H1 (cell line): ENCODE results near the gene MRTFB. TPM values are rescaled to one million over a fixed set of nuclear protein-coding genes. Genes with fewer than 3 reads are reported as not detected.

Experiments used
- E2F6 ChIP-seq: IDR thresholded peaks from 2 replicates; pipeline ENCODE4 v1.6.1; 2012; ENCODE audit warnings: inconsistent platforms
- polyA plus RNA-seq, 7 experiments: library from polyadenylated mRNA; depleted of rRNA in 3 of 7; stranded (reverse) in 5 of 7; unstranded in 2 of 7; fragments of >200 nt in 5 of 7; fragments of 200-250 nt in 2 of 7; gene quantifications; 1 replicate in 5 of 7; 2 replicates in 1 of 7; 4 replicates in 1 of 7; pipeline versions ENCODE4 v1.2.1 to v1.2.3, GENCODE V29; 2011 to 2013; ENCODE audit warnings: missing spikeins in 2 of 7, mixed read lengths in 2 of 7
- total RNA-seq: library from RNA; stranded (reverse); fragmentation: NEBNext Ultra II Directional; extraction: Animal tissue kit (Norgen Biotek cat#: 25700); gene quantifications from 2 replicates; pipeline ENCODE4 v1.2.1, GENCODE V29; 2021

The MRTFB gene
- total and polyA plus RNA-seq, 2 of the 8 experiments (the other 6 are each of a cell fraction or from before 2014, with no cell fraction given) = 13.5 to 34.9 TPM

- no peak for TF ChIP-seq E2F6
These were observed 49.2 kb downstream of the MRTFB start (continued) for GRCh38 chr16:14120335-14120734.
